NK-92 (cell line): ENCODE results near the gene CPNE1.
"Not testable (repeated sequence)": the region's sequence is repeated elsewhere in the genome, so short reads cannot be mapped to it uniquely, and the experiment has no call there.

Experiments used
- DNase-seq: peaks from one replicate; lab custom pipeline; 2025; ENCODE audit not compliant: unreplicated experiment; lab: John Stamatoyannopoulos, UW

The CPNE1 gene

GRCh38 chr20:35698298-35699126 lies 33.8 kb upstream of the CPNE1 start:
- no peak for DNase-seq

GRCh38 chr20:35697696-35698297 lies 33.1 kb upstream of the CPNE1 start:
- no peak for DNase-seq

GRCh38 chr20:35695978-35696377 lies 31.3 kb upstream of the CPNE1 start:
- DNase-seq = no peak

GRCh38 chr20:35695245-35695749 lies 30.6 kb upstream of the CPNE1 start:
- DNase-seq = no peak

GRCh38 chr20:35690265-35690664 lies 25.6 kb upstream of the CPNE1 start:
- DNase-seq = no peak

- not testable (repeated sequence) for DNase-seq
Measured at GRCh38 chr20:35686872-35687271, 22.2 kb upstream of the CPNE1 start.

GRCh38 chr20:35685368-35685767 lies 20.7 kb upstream of the CPNE1 start:
- not testable (repeated sequence) for DNase-seq

GRCh38 chr20:35681960-35682359 lies 17.3 kb upstream of the CPNE1 start:
- no peak for DNase-seq

GRCh38 chr20:35680452-35681183 lies 15.9 kb upstream of the CPNE1 start:
- DNase-seq = no peak

- DNase-seq = no peak
Measured at GRCh38 chr20:35674921-35675320, 10.2 kb upstream of the CPNE1 start.

GRCh38 chr20:35673884-35674283 lies 9.2 kb upstream of the CPNE1 start:
- DNase-seq = no peak

- DNase-seq = no peak
Measured at GRCh38 chr20:35669681-35670080, 5.0 kb upstream of the CPNE1 start.

GRCh38 chr20:35669221-35669620 lies 4.5 kb upstream of the CPNE1 start:
- DNase-seq = no peak

GRCh38 chr20:35665949-35666288 lies 1.2 kb upstream of the CPNE1 start:
- no peak for DNase-seq

- DNase-seq = peak; percentile 20
Measured at GRCh38 chr20:35663516-35664465, 909 bp downstream of the CPNE1 start.

GRCh38 chr20:35662551-35662950 lies 2.1 kb downstream of the CPNE1 start:
- DNase-seq = no peak

- DNase-seq = no peak
Measured at GRCh38 chr20:35661908-35662307, 2.8 kb downstream of the CPNE1 start.

GRCh38 chr20:35661053-35661452 lies 3.6 kb downstream of the CPNE1 start:
- no peak for DNase-seq

- no peak for DNase-seq
Measured at GRCh38 chr20:35660122-35660937, 4.4 kb downstream of the CPNE1 start.

GRCh38 chr20:35657271-35657670 lies 7.4 kb downstream of the CPNE1 start:
- no peak for DNase-seq
